GM21381 (cell line): ENCODE data around the gene SRRM4.

ENCODE experiments used
- ATAC-seq: cut with Tn5 transposase; IDR thresholded peaks from one replicate; pipeline ENCODE4 v1.9.1; 2021; ENCODE audit warnings: mild to moderate bottlenecking, moderate library complexity; ENCODE audit not compliant: unreplicated experiment

The SRRM4 gene

GRCh38 chr12:119114294-119114693 lies 133.0 kb downstream of the SRRM4 start:
- ATAC-seq = no peak

DNA sequence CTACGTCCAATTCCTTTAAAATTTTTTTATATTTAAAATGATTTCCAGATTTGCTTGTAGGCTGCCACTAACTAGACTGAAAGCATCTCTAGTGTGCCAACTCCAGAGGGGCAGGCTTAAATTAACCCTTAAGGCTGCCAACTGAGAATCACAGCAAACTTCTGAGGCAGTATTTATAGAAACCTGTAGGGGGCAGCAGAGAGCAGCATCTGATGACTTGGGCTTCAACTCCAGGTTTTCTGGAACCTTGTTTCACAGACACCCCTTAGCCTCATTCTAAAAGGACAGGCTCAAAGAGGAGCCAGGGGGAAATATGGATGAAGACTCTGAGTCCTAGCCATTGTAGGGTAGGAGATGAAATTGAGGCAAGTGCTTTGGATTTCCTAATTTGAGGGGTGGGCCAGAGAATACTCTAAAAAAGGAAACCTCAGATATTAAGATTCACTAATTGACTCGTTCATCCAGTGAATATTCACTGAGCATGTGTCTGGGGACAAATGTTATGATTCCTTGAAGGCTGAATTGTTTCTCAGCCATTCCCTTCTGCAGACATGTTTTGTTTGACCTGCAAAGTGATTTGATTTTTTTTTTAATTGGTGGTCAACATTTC lies 134.1 kb downstream of the SRRM4 start:
- no peak for ATAC-seq

DNA sequence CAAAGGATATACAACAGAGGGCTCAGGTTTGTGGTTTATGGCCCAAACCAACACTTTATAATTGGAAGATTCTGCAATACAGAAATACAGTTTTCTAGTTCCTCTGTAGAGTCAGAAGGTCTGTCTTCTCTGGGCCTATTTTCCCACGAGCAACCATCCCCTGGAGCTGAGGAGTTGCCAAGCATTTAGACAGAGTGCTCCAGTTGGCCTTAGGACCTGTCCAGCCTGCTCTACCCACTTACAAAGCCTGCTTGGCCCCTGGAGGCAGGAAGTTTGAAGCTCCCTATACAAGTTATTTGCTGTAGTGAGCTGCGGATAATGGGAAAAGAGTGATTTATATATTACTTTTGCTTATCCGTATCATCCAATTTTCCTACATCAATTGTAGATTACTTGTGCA lies 136.6 kb downstream of the SRRM4 start:
- ATAC-seq = no peak

GRCh38 chr12:119118625-119119024 lies 137.3 kb downstream of the SRRM4 start:
- ATAC-seq = no peak

DNA sequence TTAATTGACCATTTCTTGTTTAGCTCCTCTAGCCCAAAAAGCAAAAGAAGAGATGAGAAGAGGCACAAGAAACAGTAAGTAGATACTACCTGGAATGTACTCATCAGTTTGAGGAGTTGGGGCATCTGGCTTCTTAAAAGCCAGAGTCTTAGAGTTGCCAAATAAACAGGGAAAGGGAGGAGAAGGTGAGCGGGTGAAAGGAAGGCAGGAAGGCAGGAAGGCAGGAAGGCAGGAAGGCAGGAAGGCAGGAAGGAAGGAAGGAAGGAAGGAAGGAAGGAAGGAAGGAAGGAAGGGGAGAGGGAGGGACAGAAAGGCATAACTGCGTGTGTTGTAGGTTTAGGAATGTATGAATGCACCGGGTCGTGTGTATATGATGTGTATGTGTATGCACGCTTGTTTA lies 140.7 kb downstream of the SRRM4 start:
- ATAC-seq = no peak

DNA sequence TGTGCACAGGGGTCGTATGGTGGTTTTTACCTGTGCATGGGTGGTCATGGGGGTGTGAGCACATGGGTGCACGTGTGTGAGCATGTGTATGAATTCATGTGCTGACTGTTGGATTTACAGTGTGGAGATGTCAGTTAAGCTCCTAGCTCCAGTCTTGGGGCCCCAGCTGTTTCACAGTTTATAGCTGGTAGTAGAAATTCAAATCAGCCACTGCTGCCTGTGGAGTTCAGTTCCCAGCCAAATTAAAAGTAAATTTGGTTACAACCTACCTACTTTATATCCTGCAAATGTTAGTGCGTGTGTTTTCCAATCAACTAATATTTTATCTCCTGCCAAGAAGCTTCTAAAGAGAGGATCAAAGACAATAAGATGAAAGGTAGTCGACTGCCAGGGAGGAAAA lies 141.4 kb downstream of the SRRM4 start:
- ATAC-seq = no peak

DNA sequence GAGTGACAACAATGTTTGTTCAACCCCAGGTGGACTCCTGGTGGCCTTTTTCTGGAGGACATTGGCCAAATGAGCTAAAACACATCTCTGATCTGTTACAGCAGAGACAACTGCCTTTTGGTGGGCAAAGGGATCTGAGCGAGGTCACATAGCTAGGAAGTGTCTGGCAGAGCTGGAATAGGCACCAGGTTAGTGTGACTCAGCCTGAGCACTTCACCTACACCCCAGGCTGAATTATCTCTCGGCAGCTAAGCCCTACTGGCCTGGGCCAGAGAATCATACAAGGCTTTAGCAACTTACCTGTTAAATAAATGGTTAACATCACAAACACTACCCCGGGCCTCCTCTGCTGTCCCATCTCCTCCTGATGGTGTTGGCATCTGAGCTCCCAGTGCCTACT lies 147.2 kb downstream of the SRRM4 start:
- no peak for ATAC-seq

- ATAC-seq = no peak
Observed at GRCh38 chr12:119129827-119130434, 148.6 kb downstream of the SRRM4 start.

- no peak for ATAC-seq
Observed at GRCh38 chr12:119130523-119130922, 149.2 kb downstream of the SRRM4 start.

- no peak for ATAC-seq
Observed at GRCh38 chr12:119134284-119135072, 153.1 kb downstream of the SRRM4 start.

- no peak for ATAC-seq
Observed at GRCh38 chr12:119136811-119137410, 155.6 kb downstream of the SRRM4 start.

- no peak for ATAC-seq
Observed at GRCh38 chr12:119139448-119139847, 158.1 kb downstream of the SRRM4 start.

GRCh38 chr12:119145367-119145766 lies 164.0 kb downstream of the SRRM4 start:
- no peak for ATAC-seq

DNA sequence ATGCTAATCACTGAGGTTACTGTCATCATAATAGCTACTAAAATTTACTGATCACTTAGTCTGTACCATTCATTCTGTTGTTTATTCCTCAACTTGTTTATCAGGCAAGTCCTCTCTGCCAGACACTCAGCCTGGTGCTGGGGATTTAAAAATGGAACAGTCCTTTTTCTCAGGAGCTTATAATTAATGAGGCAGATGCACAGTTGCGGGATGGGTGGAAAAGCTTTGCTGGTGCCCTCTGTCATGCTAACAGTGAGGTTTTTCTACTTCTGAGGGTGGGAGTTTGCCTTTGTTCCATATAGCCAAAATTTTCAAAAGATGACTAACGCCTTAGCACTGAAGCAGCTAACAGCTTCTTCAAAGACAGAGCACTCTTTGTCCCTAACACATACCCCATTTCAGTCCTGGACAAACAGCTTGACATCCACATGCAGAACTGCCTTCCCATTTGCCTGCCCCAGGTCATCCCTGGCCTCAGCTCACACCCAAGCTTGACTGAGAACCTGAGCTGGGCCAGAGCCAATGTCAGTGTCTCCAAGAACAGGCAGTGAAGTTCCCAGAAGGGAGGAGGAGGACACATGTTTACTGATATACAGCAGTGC lies 166.6 kb downstream of the SRRM4 start:
- no peak for ATAC-seq

DNA sequence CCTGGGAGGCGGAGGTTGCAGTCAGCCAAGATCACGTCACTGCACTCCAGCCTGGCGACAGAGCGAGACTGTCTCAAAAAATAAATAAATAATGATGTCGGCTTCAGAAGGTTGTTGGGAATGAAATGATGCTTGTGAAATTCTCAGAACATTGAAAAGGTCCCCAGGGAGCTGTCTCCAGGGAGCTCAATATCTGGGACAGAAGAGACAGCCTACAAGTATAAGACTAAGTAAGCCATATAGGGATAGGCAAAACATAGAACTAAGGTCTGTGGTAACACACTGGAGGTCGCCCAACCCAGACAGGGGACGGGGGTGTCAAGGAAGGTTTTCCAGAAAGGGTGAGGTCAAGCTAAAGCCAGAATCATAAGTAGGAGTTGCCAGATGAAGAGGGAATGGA lies 167.9 kb downstream of the SRRM4 start:
- no peak for ATAC-seq

- ATAC-seq = no peak
Observed at GRCh38 chr12:119151445-119152026, 170.2 kb downstream of the SRRM4 start.

- ATAC-seq = no peak
Observed at GRCh38 chr12:119153477-119154434, 172.4 kb downstream of the SRRM4 start.

GRCh38 chr12:119154435-119154818 lies 173.1 kb downstream of the SRRM4 start:
- no peak for ATAC-seq

DNA sequence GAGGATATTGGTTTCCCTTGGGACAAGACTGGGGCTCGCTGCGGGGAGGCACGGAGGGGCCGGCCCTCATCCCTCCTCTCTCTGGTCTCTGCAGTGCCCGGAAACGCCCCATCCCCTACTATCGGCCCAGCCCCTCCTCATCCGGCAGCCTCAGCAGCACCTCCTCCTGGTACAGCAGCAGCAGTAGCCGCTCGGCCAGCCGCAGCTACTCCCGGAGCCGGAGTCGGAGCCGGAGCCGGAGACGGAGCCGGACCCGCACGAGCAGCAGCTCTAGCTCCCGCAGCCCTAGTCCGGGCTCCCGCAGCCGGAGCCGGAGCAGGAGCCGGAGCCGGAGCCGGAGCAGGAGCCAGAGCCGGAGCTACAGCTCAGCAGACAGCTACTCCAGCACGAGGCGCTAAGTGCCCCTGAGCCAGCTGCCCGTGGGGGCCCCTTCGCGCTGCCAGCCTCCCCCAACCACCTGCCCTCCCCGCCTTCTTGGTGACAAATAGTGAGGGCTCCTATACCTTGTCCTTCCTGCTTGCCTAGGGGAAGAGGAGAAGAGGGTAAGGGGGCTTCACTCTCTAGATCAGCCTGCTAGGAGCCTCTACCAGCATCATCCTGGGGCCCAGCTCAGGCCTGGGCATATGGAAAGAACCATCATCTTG lies 175.2 kb downstream of the SRRM4 start:
- ATAC-seq = no peak
